Peyer's patch (tissue), 4 donors: ENCODE results near the gene MED13.

Source experiments
- POLR2A ChIP-seq, 2 donors: fragments of 450-650 bp; IDR thresholded peaks; one replicate each; pipeline ENCODE4 v1.5.1; 2017; ENCODE audit warnings: antibody characterized with exemption in 2 of 2, mild to moderate bottlenecking in 2 of 2, moderate library complexity in 2 of 2
- TF ChIP-seq, protein P1 (sequence below), 6 experiments: fragments of 450-650 bp in 4 of 6; fragments of 200-600 bp in 2 of 6; sonication (generic) in 1 of 6; IDR thresholded peaks; one replicate each; pipeline ENCODE4 v1.5.1; 2017 to 2019; ENCODE audit warnings: antibody characterized with exemption in 6 of 6, mild to moderate bottlenecking in 3 of 6, moderate library complexity in 1 of 6

DNA sequence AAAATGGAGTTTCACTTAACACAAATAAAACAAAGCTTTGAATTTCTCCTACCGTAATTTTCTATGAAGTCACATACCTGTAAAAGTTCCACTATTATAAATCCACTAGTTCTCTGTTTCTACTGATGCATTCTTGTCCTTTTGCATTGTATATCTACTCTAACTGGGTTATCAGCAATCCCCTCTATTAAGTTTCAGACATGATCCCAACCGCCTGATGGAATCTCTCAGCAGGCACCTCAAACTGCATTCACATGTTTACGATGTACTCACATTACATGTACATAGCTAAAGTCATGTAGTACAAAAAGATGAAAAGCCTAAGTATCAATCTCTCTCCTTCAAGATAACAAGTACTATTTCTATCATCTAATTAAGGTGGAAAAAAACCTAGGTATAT lies 64.9 kb downstream of the MED13 start:
- TF ChIP-seq, protein P1, sequence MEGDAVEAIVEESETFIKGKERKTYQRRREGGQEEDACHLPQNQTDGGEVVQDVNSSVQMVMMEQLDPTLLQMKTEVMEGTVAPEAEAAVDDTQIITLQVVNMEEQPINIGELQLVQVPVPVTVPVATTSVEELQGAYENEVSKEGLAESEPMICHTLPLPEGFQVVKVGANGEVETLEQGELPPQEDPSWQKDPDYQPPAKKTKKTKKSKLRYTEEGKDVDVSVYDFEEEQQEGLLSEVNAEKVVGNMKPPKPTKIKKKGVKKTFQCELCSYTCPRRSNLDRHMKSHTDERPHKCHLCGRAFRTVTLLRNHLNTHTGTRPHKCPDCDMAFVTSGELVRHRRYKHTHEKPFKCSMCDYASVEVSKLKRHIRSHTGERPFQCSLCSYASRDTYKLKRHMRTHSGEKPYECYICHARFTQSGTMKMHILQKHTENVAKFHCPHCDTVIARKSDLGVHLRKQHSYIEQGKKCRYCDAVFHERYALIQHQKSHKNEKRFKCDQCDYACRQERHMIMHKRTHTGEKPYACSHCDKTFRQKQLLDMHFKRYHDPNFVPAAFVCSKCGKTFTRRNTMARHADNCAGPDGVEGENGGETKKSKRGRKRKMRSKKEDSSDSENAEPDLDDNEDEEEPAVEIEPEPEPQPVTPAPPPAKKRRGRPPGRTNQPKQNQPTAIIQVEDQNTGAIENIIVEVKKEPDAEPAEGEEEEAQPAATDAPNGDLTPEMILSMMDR (IDR thresholded peaks at IDR 0.05), result no peak
- TF ChIP-seq POLR2A (IDR thresholded peaks at IDR 0.05), result no peak
